NCI-H526 (cell line): ENCODE measurements around the gene SKP2.

ENCODE experiments used
- DNase-seq, 2 experiments: peaks; one replicate each; lab custom pipeline; 2025; lab: John Stamatoyannopoulos, UW

Gene SKP2

DNA sequence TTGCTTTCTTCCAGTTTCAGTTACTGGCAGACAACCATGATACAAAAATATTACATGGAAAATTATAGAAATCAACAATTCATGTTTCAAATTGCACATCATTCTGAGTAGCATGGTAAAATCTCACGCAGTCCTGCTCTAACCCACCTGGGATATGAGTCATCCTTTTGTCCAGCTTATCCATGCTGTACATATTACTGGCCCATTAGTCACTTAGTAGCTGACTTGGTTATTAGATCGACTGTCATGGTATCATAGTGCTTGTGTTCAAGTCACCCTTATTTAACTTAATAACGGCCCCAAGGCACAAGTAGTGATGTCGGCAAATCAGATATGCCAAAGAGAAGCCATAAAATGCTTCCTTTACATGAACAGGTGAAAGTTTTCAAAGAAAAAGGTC is 48.6 kb downstream of the SKP2 start:
- no peak for DNase-seq

DNA sequence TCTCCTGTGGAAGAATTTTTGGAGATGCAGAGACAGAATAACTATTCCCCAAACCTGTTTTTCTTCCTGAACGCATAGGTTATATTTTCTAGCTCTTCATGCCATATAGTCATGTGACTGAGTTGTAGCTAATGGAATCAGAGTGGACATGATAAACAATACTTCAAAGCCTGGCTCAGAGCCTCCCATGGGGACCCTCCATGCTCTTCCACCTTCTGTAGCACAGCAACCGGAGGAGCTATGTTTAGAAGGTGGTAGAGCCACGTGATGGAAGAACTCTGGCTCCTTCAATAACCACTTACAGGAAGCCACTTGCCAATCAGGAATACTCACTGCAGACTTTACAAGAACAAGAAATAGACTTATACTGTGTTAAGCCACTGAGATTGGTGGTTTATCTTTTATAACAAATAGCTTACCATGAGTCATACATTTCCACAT is 50.6 kb downstream of the SKP2 start:
- no peak for DNase-seq

GRCh38 chr5:36205329-36205728 is 53.4 kb downstream of the SKP2 start:
- DNase-seq, result no peak

- DNase-seq, result no peak
Observed at GRCh38 chr5:36206913-36207312, 55.0 kb downstream of the SKP2 start.

GRCh38 chr5:36208786-36209185 is 56.9 kb downstream of the SKP2 start:
- no peak for DNase-seq

DNA sequence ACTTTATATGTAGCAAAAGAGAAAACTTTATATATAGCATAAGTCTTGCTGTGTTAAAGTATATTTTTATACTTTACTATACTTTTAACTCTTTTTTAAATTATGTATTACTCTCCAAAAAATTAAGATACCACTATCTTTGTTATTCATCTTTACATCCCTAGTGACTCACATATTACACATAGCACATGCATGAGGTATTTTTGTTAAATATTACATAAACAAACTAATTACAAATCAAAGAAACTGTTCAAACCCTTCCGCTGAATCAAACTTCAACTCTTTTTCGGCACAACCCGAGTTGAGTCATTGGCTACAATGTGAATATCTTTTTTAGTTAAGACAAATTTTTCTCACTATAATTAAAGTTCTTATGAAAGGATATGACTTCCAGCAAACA is 57.8 kb downstream of the SKP2 start:
- no peak for DNase-seq

DNA sequence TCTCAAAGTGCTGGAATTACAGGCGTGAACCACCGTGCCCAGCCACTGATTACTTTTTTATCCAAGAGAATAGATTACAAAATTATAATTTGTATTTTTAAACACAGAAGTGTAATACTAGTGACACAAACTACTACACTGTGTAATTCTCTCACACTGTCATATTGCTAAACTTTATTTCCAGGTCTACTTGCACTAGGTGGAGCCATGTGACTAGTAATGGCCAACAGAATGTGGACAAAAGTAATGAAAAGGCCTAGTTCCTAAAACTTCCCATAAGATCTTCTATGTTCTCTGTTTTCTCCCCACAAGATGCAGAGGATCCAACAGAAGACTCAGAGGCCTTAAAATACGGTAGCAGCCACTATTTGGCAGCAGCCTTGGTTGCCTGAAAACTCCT is 62.5 kb downstream of the SKP2 start:
- DNase-seq, result peak in 1 of 2 experiments; percentile 8

GRCh38 chr5:36215910-36216309 is 64.0 kb downstream of the SKP2 start:
- DNase-seq, result peak; percentile 84 to 87

- peak in 1 of 2 experiments; percentile 10 for DNase-seq
Observed at GRCh38 chr5:36217567-36217966, 65.7 kb downstream of the SKP2 start.

GRCh38 chr5:36217988-36218387 is 66.1 kb downstream of the SKP2 start:
- no peak for DNase-seq

- DNase-seq, result no peak
Observed at GRCh38 chr5:36222620-36223019, 70.7 kb downstream of the SKP2 start.

DNA sequence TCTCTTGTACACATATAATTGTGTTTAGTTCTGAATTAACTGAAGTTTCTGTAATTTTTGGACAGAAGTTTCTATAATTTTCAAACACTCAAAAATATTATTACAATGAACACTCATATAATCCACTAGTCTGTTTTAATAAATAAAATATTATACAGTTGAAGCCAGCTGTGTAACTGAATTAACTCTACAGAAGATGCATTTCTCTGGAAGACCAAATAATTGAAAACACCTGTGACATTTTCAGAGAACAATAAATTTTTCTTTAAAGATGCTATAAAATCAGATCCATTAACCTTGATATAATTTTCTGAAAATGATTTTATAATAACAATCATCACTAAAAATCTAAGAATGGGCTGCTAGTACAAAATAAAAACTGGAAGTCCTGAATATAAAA is 75.1 kb downstream of the SKP2 start:
- no peak for DNase-seq

DNA sequence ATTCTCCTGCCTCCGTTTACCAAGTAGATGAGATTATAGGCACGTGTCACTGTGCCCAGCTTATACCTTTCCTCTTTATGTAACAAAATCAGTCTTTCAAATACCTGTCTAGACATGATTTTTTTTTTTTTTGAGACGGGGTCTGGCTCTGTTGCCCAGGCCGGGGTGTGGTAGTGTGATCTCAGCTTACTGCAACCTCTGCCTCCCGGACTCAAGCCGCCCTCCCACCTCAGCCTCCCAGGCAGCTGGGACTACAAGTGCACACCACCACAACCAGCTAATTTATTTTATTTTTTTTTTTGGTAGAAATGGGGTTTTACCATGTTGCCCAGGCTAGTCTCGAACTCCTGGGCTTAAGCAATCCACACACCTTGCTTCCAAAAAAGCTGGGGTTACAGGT is 76.6 kb downstream of the SKP2 start:
- DNase-seq, result no peak

DNA sequence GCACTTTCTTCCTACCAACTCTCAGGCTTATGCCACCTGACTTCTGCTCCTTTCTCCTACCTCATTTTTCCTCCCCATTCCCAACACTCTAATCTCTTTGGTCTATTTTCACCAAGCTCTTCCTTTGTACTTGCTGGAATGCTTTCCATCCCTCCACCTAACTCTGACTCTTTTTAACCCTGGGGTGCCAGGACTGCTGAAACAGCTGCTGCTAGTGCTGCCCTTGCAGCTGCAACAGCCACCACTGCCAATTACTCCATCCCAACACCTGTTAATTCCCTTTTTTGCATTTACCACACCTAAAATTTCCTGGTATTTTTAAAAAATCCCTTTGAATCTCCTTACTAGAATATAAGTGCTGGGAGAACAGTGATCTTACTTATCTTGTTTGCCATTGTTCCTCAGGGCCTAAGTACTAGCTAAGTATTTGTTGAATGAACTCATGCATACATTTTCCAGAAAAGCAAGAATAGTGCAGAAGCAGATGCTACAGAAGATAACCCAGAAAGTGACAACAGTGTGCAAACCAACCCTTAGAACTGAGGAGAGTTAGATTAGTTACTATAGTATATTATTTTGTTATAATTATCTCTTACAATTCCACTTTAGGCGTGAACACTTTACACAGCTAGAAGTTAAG is 78.4 kb downstream of the SKP2 start:
- DNase-seq, result no peak

DNA sequence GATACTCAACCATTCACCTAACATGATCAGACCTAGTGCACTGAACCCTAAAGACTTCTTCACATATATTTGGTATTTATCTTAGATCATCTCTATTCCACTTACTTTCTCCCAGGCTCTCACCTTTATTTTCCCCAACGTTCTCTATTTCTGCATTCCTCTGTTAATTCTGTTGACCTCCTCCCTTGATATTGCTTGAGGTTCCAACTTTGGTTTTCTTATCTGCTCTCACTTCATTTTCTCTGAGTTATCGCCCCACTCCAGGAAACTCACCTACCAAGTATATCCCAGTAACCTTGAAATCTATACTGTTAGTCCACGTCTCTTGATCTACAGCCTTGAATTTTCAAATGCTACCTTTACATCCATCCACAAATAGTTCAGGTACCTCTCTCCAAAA is 80.6 kb downstream of the SKP2 start:
- no peak for DNase-seq
